Stimulated activated CD8-positive, alpha-beta memory T cell treated with anti-CD3 and anti-CD28 coated beads, Interleukin-4, amount 100 ng/mL, for 24 hours (primary cell): ENCODE results near the gene GPHB5.
"Not testable (repeated sequence)": the region's sequence is repeated elsewhere in the genome, so short reads cannot be mapped to it uniquely, and the experiment has no call there.

Experiments used
- DNase-seq: peaks from one replicate; pipeline ENCODE4 v3.0.0-alpha.2; 2020; ENCODE audit warnings: low read depth

The GPHB5 gene

GRCh38 chr14:63318835-63319234, at the start of gene GPHB5:
TSS of gene GPHB5 (minus strand) at chr14:63318935. CDS start at chr14:63317849, 1,086 bp downstream.
- DNase-seq = no peak

GRCh38 chr14:63367742-63368364, 49.1 kb upstream of the GPHB5 start:
- DNase-seq = no peak

- no peak for DNase-seq
Observed at GRCh38 chr14:63362389-63362819, 43.7 kb upstream of the GPHB5 start.

- no peak for DNase-seq
Observed at GRCh38 chr14:63361790-63362189, 43.1 kb upstream of the GPHB5 start.

GRCh38 chr14:63357841-63358240, 39.1 kb upstream of the GPHB5 start:
- DNase-seq = no peak

- no peak for DNase-seq
Observed at GRCh38 chr14:63345826-63346225, 27.1 kb upstream of the GPHB5 start.

- no peak for DNase-seq
Observed at GRCh38 chr14:63344336-63344735, 25.6 kb upstream of the GPHB5 start.

- no peak for DNase-seq
Observed at GRCh38 chr14:63343878-63344277, 25.1 kb upstream of the GPHB5 start.

GRCh38 chr14:63342371-63342770, 23.6 kb upstream of the GPHB5 start:
- no peak for DNase-seq

- no peak for DNase-seq
Observed at GRCh38 chr14:63328787-63329737, 10.3 kb upstream of the GPHB5 start.

GRCh38 chr14:63326840-63327239, 8.1 kb upstream of the GPHB5 start:
- no peak for DNase-seq

- DNase-seq = no peak
Observed at GRCh38 chr14:63322897-63323573, 4.3 kb upstream of the GPHB5 start.

GRCh38 chr14:63322472-63322871, 3.7 kb upstream of the GPHB5 start:
- DNase-seq = no peak

GRCh38 chr14:63308723-63309317, 9.9 kb downstream of the GPHB5 start:
- DNase-seq = no peak

- not testable (repeated sequence) for DNase-seq
Observed at GRCh38 chr14:63304429-63304828, 14.3 kb downstream of the GPHB5 start.

GRCh38 chr14:63301891-63302534, 16.7 kb downstream of the GPHB5 start:
- DNase-seq = no peak

- no peak for DNase-seq
Observed at GRCh38 chr14:63300854-63301253, 17.9 kb downstream of the GPHB5 start.

- no peak for DNase-seq
Observed at GRCh38 chr14:63299351-63300110, 19.2 kb downstream of the GPHB5 start.

- DNase-seq = no peak
Observed at GRCh38 chr14:63297372-63298063, 21.2 kb downstream of the GPHB5 start.

GRCh38 chr14:63296060-63296563, 22.6 kb downstream of the GPHB5 start:
- DNase-seq = no peak
